ENCODE data around the gene SMYD1. TPM values are rescaled to one million over a fixed set of nuclear protein-coding genes. Genes with fewer than 3 reads are reported as not detected.
A peak's percentile ranks its signal among the peaks of the same experiment; 100 is the strongest.

SMYD1 gene
- total RNA-seq, 6 donors from 2014 or later: not detected

GRCh38 chr2:88070055-88070454 lies 2.4 kb downstream of the SMYD1 start:
- peaks cover 0 to 4% (median under 1%) of the 10 kb centered on the region in 4 donors for H3K4me1 ChIP-seq
- no peak overlapping the region for H3K27ac ChIP-seq
- no peak overlapping the region for H3K4me3 ChIP-seq
- H3K27me3 ChIP-seq: no peaks in the 10 kb centered on the region
- ATAC-seq (ENCODE audit: low FRiP score in 2 of 2): no peak
- DNase-seq: no peak
- TF ChIP-seq POLR2AphosphoS5 (IDR thresholded peaks at IDR 0.05) (no peak), EP300 (IDR thresholded peaks at IDR 0.05) (no peak), POLR2A (IDR thresholded peaks at IDR 0.05) (no peak)
- TF ChIP-seq, protein P1, sequence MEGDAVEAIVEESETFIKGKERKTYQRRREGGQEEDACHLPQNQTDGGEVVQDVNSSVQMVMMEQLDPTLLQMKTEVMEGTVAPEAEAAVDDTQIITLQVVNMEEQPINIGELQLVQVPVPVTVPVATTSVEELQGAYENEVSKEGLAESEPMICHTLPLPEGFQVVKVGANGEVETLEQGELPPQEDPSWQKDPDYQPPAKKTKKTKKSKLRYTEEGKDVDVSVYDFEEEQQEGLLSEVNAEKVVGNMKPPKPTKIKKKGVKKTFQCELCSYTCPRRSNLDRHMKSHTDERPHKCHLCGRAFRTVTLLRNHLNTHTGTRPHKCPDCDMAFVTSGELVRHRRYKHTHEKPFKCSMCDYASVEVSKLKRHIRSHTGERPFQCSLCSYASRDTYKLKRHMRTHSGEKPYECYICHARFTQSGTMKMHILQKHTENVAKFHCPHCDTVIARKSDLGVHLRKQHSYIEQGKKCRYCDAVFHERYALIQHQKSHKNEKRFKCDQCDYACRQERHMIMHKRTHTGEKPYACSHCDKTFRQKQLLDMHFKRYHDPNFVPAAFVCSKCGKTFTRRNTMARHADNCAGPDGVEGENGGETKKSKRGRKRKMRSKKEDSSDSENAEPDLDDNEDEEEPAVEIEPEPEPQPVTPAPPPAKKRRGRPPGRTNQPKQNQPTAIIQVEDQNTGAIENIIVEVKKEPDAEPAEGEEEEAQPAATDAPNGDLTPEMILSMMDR (IDR thresholded peaks at IDR 0.05): no peak
- 75 to 86% methylated on average over 1 of the region's 1 CpG for WGBS, 2 donors
- no peaks in the 10 kb centered on the region for H3K36me3 ChIP-seq
- no peaks in the 10 kb centered on the region for H3K9me3 ChIP-seq

GRCh38 chr2:88071365-88071764 lies 3.7 kb downstream of the SMYD1 start:
- no peaks in the 10 kb centered on the region for H3K9me3 ChIP-seq
- ATAC-seq (ENCODE audit: low FRiP score in 2 of 2) (no peak), DNase-seq (no peak)
- WGBS, 2 donors: 72 to 78% methylated on average over 2 of the region's 2 CpGs
- H3K27me3 ChIP-seq: no peaks in the 10 kb centered on the region
- TF ChIP-seq, protein P1 (IDR thresholded peaks at IDR 0.05): no peak
- no peak for TF ChIP-seq EP300 (IDR thresholded peaks at IDR 0.05)
- TF ChIP-seq POLR2A (IDR thresholded peaks at IDR 0.05): no peak
- H3K27ac ChIP-seq: no peak overlapping the region
- no peaks in the 10 kb centered on the region for H3K36me3 ChIP-seq
- H3K4me3 ChIP-seq: no peak overlapping the region
- H3K4me1 ChIP-seq: peaks cover 0 to 7% (median 2%) of the 10 kb centered on the region in 4 donors

GRCh38 chr2:88074150-88074549 lies 6.5 kb downstream of the SMYD1 start:
- Histone ChIP-seq H3K4me1 (peaks cover 0 to 7% (median 2%) of the 10 kb centered on the region in 4 donors), H3K9me3 (no peaks in the 10 kb centered on the region), H3K36me3 (no peaks in the 10 kb centered on the region), H3K27ac (no peak overlapping the region), H3K27me3 (no peaks in the 10 kb centered on the region), H3K4me3 (no peak overlapping the region)
- DNase-seq: no peak
- TF ChIP-seq POLR2A (IDR thresholded peaks at IDR 0.05) (no peak), POLR2AphosphoS5 (IDR thresholded peaks at IDR 0.05) (no peak), EP300 (IDR thresholded peaks at IDR 0.05) (no peak)
- TF ChIP-seq, protein P1 (IDR thresholded peaks at IDR 0.05): no peak
- ATAC-seq (ENCODE audit: low FRiP score in 2 of 2): no peak

DNA sequence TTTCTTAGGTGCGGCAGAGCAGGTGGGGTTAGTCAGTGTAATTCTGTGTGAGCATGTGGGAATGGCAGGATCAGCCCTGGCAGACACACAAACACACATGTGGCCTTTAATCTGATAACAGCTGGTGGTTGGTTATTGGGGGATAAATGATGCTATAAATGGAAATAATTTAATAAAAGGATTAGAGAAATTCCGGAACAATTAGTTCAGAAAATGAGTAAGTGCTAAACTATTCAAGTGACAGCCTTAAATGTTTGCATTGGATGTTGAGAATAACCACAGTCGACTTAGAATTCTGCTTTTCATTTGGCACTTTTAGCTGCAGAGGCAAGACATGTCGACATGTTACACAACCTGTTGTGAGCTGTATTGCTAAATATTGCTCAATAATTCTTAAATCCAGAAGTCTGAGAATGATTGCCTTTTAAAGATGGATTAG lies 7.2 kb downstream of the SMYD1 start:
- peaks cover 0 to 7% (median 2%) of the 10 kb centered on the region in 4 donors for H3K4me1 ChIP-seq
- no peaks in the 10 kb centered on the region for H3K27me3 ChIP-seq
- H3K27ac ChIP-seq: no peak overlapping the region
- DNase-seq: no peak
- 39 to 51% methylated on average over 4 of the region's 4 CpGs for WGBS, 2 donors
- H3K4me3 ChIP-seq: no peak overlapping the region
- peak in 1 of 2 donors; percentile 71 for ATAC-seq (ENCODE audit: low FRiP score in 2 of 2)
- TF ChIP-seq POLR2AphosphoS5 (IDR thresholded peaks at IDR 0.05) (peak in 1 of 2 donors; percentile 36), POLR2A (IDR thresholded peaks at IDR 0.05) (no peak), EP300 (IDR thresholded peaks at IDR 0.05) (peak in 1 of 4 donors; percentile 40)
- TF ChIP-seq, protein P1 (IDR thresholded peaks at IDR 0.05): no peak
- H3K9me3 ChIP-seq: no peaks in the 10 kb centered on the region
- no peaks in the 10 kb centered on the region for H3K36me3 ChIP-seq

GRCh38 chr2:88077080-88077479 lies 9.5 kb downstream of the SMYD1 start:
- peak in 1 of 2 donors; percentile 19 for ATAC-seq (ENCODE audit: low FRiP score in 2 of 2)
- Histone ChIP-seq H3K4me3 (no peak overlapping the region), H3K27me3 (no peaks in the 10 kb centered on the region), H3K36me3 (no peaks in the 10 kb centered on the region), H3K9me3 (no peaks in the 10 kb centered on the region), H3K4me1 (peaks cover 0 to 8% (median 3%) of the 10 kb centered on the region in 4 donors), H3K27ac (no peak overlapping the region)
- peak in 1 of 2 donors; percentile 20 for DNase-seq
- 87 to 90% methylated on average over 8 of the region's 8 CpGs for whole genome bisulfite sequencing, 2 donors
- TF ChIP-seq EP300 (IDR thresholded peaks at IDR 0.05): no peak
- no peak for TF ChIP-seq POLR2AphosphoS5 (IDR thresholded peaks at IDR 0.05)
- TF ChIP-seq POLR2A (IDR thresholded peaks at IDR 0.05): no peak
- TF ChIP-seq, protein P1 (IDR thresholded peaks at IDR 0.05): no peak

Measured in upper lobe of left lung (tissue), 6 donors.